Testis (tissue), 2 donors: Measurements from ENCODE around the gene GLI2.

ENCODE experiments used
- CTCF ChIP-seq, 3 experiments: fragments of 450-650 bp in 2 of 3; fragments of 200-600 bp in 1 of 3; sonication (generic) in 1 of 3; IDR thresholded peaks; one replicate each; pipeline ENCODE4 v1.5.1; 2016 to 2019; ENCODE audit warnings: antibody characterized with exemption in 3 of 3, mild to moderate bottlenecking in 2 of 3, moderate library complexity in 1 of 3
- POLR2A ChIP-seq: fragments of 450-650 bp; IDR thresholded peaks from one replicate; pipeline ENCODE4 v1.6.1; 2017; ENCODE audit warnings: antibody characterized with exemption, mild to moderate bottlenecking, moderate library complexity

GRCh38 chr2:120760446-120761135, 24.9 kb downstream of the GLI2 start:
- TF ChIP-seq CTCF (IDR thresholded peaks at IDR 0.05): no peak
- no peak for TF ChIP-seq POLR2A
